SH-SY5Y (cell line): Measurements from ENCODE around the gene P2RY14.

ENCODE experiments used
- GATA2 ChIP-seq: IDR thresholded peaks from 2 replicates; pipeline ENCODE4 v1.6.1; 2011; ENCODE audit warnings: mild to moderate bottlenecking, low read depth, low read length
- GATA3 ChIP-seq: IDR thresholded peaks from 2 replicates; pipeline ENCODE4 v1.6.1; 2011; ENCODE audit warnings: low read depth, mild to moderate bottlenecking, low read length, moderate library complexity

P2RY14 gene

GRCh38 chr3:151216641-151217607, 61.4 kb downstream of the P2RY14 start:
- TF ChIP-seq GATA2, result no peak
- no peak for TF ChIP-seq GATA3

- TF ChIP-seq GATA2 (no peak), GATA3 (no peak)
Measured at GRCh38 chr3:151214459-151214858, 63.9 kb downstream of the P2RY14 start.

- TF ChIP-seq GATA2, result no peak
- no peak for TF ChIP-seq GATA3
Measured at GRCh38 chr3:151213881-151214280, 64.5 kb downstream of the P2RY14 start.

- TF ChIP-seq GATA2, result no peak
- TF ChIP-seq GATA3, result no peak
Measured at GRCh38 chr3:151213151-151213550, 65.2 kb downstream of the P2RY14 start.

GRCh38 chr3:151210676-151211381, 67.5 kb downstream of the P2RY14 start:
- TF ChIP-seq GATA3, result no peak
- TF ChIP-seq GATA2, result no peak

- TF ChIP-seq GATA2 (no peak), GATA3 (no peak)
Measured at GRCh38 chr3:151209654-151210053, 68.7 kb downstream of the P2RY14 start.

GRCh38 chr3:151206201-151206600, 72.1 kb downstream of the P2RY14 start:
- no peak for TF ChIP-seq GATA2
- TF ChIP-seq GATA3, result no peak

GRCh38 chr3:151205482-151205881, 72.9 kb downstream of the P2RY14 start:
- TF ChIP-seq GATA2, result no peak

GRCh38 chr3:151204530-151205402, 73.6 kb downstream of the P2RY14 start:
- no peak for TF ChIP-seq GATA3
- no peak for TF ChIP-seq GATA2

- TF ChIP-seq GATA3 (no peak), GATA2 (no peak)
Measured at GRCh38 chr3:151203051-151203420, 75.3 kb downstream of the P2RY14 start, which contains the start of gene GPR171. Gene GPR171, minus strand, starts transcription at chr3:151203216. Its CDS starts 3,830 bp downstream, at chr3:151199386.

GRCh38 chr3:151201051-151201730, 77.2 kb downstream of the P2RY14 start:
- TF ChIP-seq GATA3 (no peak), GATA2 (no peak)

GRCh38 chr3:151200586-151200985, 77.8 kb downstream of the P2RY14 start:
- TF ChIP-seq GATA2, result no peak
- TF ChIP-seq GATA3, result no peak
